ENCODE measurements around the gene ROCK2. TPM values are rescaled to one million over a fixed set of nuclear protein-coding genes. Genes with fewer than 3 reads are reported as not detected.

Gene ROCK2
- total RNA-seq, 2 donors from 2014 or later: 85.8 to 96.6 TPM

DNA sequence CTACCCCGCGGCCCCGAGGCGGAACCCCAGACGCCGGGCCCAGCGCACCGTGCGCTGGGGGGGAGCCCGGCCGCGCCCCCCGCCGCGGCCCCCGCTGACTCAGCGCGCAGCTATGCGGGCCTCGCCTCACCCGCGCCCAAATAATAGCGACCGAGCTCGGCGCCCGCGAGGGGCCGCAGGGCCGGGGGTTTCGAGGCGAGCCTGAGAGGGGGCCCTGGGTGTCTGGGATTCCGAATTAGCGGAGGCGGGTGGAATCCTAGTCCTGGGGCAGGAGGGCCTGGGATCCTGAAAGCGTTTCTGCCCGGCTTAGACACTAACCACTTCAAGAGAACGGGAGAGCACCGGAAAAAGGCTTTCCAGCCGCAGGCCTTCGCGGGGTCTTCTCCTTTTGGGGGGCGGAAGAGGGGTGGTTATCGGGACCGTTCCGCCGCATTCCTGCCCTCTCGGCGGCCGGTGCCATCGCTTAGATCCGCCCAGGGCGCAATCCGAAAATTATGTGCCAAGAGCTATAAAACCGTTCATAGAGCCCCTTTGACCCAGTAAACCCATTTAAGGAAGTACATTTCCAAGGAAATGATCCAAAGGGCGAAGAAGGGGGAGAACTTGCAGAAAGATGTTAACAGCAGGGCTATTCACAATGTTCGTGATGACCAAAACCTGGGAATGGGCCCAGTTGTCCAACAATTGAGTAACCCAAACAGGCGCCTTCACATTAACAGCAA lies 681 bp upstream of the ROCK2 start:
- DNase-seq (ENCODE audit: low spot score): peak; percentile 38
- peak overlapping the region; percentile 100 for H3K27ac ChIP-seq
- no peaks in the 10 kb centered on the region for H3K9me3 ChIP-seq
- H3K4me3 ChIP-seq: peak overlapping the region; percentile 82
- ATAC-seq (ENCODE audit: insufficient number of reproducible peaks, low FRiP score, low read depth): peak; percentile 45
- no peak for TF ChIP-seq CTCF (IDR thresholded peaks at IDR 0.05)
- no peaks in the 10 kb centered on the region for H3K27me3 ChIP-seq (replicated peaks; ENCODE audit: insufficient read depth)
- no peaks in the 10 kb centered on the region for H3K36me3 ChIP-seq
- H3K4me1 ChIP-seq (ENCODE audit: control insufficient read depth in 1 of 2, low read depth in 2 of 2): peaks cover 14 to 21% of the 10 kb centered on the region in 2 donors

DNA sequence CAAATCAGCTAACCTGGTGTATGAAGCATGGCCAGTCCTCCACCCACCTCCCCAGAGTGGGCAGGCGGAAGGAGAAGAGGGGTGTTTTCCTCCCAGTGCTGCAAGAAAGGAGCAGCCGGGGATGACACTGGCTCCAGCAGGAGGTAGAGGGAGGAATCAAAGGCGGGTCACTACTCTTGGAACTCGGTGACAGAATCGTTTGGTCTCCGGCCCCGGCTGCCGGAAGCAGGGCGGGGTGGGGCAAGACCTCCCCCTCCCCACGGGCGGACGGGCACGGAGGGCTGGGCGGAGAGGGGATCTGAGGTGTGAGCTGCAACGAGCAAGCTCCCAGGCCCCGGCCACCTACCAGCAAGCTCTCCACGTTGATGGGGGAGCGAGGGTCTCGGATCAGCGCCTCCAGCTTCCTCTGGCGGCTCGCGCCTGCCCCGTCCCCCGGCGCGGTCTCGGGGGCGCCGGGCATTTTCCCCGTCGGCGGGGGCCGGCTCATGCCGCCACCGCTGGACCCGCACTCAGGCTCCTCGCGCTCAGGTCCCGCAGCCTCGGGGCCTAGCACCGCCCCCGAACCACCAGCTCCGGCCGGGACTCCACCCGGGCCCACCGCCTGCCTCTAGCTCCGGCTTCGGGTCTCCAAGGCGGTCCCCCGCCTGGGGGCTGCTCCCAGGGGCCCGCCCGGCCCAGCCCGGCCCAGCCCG lies 640 bp downstream of the ROCK2 start:
- no peaks in the 10 kb centered on the region for H3K27me3 ChIP-seq (replicated peaks; ENCODE audit: insufficient read depth)
- peak overlapping the region; percentile 82 for H3K4me3 ChIP-seq
- no peak for TF ChIP-seq CTCF (IDR thresholded peaks at IDR 0.05)
- no peaks in the 10 kb centered on the region for H3K36me3 ChIP-seq
- ATAC-seq (ENCODE audit: insufficient number of reproducible peaks, low FRiP score, low read depth): peak; percentile 23
- H3K27ac ChIP-seq: peak overlapping the region; percentile 100
- H3K4me1 ChIP-seq (ENCODE audit: control insufficient read depth in 1 of 2, low read depth in 2 of 2): peaks cover 23 to 34% of the 10 kb centered on the region in 2 donors
- no peak for DNase-seq (ENCODE audit: low spot score)
- no peaks in the 10 kb centered on the region for H3K9me3 ChIP-seq

DNA sequence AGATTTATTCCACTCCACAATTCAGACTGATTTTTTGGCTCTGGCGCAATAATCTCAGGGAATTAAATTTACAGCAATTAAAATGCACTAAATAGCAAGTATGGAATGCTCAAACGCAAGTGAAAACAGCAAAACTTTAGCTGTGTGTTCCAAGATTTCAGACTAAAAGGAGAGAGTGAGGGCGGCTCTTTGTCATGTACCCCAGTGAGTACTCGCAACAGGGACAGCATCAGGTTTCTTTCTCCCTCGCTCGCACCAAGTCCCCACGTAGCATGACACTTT lies 1.1 kb downstream of the ROCK2 start:
- Histone ChIP-seq H3K27me3 (replicated peaks; ENCODE audit: insufficient read depth) (no peaks in the 10 kb centered on the region), H3K27ac (peak overlapping the region; percentile 100), H3K36me3 (no peaks in the 10 kb centered on the region), H3K9me3 (no peaks in the 10 kb centered on the region), H3K4me3 (peak overlapping the region; percentile 82), H3K4me1 (ENCODE audit: control insufficient read depth in 1 of 2, low read depth in 2 of 2) (peaks cover 28 to 39% of the 10 kb centered on the region in 2 donors)
- ATAC-seq (ENCODE audit: insufficient number of reproducible peaks, low FRiP score, low read depth): no peak
- TF ChIP-seq CTCF (IDR thresholded peaks at IDR 0.05): no peak
- DNase-seq (ENCODE audit: low spot score): no peak

DNA sequence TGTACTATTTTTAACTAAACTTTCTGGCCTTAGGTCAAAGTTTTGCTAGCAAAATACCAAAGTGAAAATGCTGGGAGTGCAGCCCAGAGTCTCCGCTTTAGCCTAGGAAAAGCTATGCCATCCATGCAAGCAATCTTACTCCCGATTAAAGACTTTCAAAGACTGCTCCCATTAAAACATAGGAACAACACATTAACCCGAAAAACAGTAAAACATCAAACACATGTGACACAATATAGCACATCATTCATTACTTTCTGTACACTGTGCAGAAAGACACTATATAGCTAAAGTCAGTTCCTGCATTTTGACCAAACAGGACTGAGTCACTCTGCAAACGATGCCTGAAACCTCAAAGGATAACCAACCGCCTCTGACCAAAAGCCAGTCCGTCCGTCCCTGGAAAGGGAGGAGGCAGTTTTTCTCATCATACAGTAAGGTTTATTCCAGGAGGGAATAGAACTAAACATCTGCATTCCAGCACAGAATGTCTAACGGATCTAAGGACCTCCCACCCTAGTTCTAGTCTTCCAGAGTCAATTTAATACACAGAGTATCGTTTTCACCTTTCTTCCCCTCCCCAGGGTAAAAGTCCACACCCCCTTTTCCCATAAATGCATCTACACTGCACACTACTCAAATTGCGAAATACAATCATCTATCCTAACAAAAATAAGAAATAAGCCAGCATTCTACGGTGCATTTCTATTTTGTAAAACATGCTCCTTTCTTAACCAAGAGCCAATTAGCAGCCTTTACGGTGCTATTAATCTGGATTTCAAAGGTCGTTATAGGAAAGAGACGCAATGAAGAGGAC lies 1.7 kb downstream of the ROCK2 start:
- Histone ChIP-seq H3K4me1 (ENCODE audit: control insufficient read depth in 1 of 2, low read depth in 2 of 2) (peaks cover 32 to 45% of the 10 kb centered on the region in 2 donors), H3K9me3 (no peaks in the 10 kb centered on the region), H3K36me3 (no peaks in the 10 kb centered on the region), H3K4me3 (peak overlapping the region; percentile 82), H3K27me3 (replicated peaks; ENCODE audit: insufficient read depth) (no peaks in the 10 kb centered on the region), H3K27ac (peak overlapping the region; percentile 100)
- DNase-seq (ENCODE audit: low spot score): no peak
- no peak for ATAC-seq (ENCODE audit: insufficient number of reproducible peaks, low FRiP score, low read depth)
- no peak for TF ChIP-seq CTCF (IDR thresholded peaks at IDR 0.05)

DNA sequence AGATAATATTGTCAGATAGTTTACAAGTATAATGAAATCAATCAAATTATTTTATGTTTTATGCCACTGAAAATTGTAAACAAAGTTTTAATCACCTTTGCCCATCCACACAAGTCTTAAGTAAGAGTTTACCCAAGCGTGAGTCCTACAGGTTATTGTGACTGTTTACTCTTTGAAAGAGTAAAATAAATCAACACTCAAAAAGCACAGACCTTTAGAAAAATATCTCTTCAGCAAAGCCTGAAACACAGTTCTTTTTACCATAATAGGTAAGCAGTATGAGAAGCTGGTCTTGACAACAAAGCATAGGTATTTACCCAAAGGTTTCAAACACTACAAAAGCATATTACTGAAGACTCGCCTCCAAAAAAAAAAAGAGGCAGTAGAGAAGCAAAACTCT lies 3.7 kb downstream of the ROCK2 start:
- Histone ChIP-seq H3K9me3 (no peaks in the 10 kb centered on the region), H3K36me3 (no peaks in the 10 kb centered on the region), H3K4me1 (ENCODE audit: control insufficient read depth in 1 of 2, low read depth in 2 of 2) (peaks cover 31 to 48% of the 10 kb centered on the region in 2 donors), H3K4me3 (peak overlapping the region; percentile 82), H3K27ac (peak overlapping the region; percentile 40 to 100), H3K27me3 (replicated peaks; ENCODE audit: insufficient read depth) (no peaks in the 10 kb centered on the region)
- DNase-seq (ENCODE audit: low spot score): no peak
- no peak for ATAC-seq (ENCODE audit: insufficient number of reproducible peaks, low FRiP score, low read depth)
- TF ChIP-seq CTCF (IDR thresholded peaks at IDR 0.05): no peak

Measured in thoracic aorta (tissue), 2 donors.